Neural progenitor cell (in vitro differentiated cells): ENCODE data around the gene ICAM3.

Experiments
- CTCF ChIP-seq: fragments of 200-600 bp; sonication (generic); IDR thresholded peaks from 2 replicates; pipeline ENCODE4 v1.5.1; 2017; ENCODE audit warnings: antibody characterized with exemption, mild to moderate bottlenecking
- EZH2 ChIP-seq: fragments of 200-600 bp; sonication (generic); IDR thresholded peaks from 2 replicates; pipeline ENCODE4 v1.6.1; 2017; ENCODE audit warnings: antibody characterized with exemption, mild to moderate bottlenecking, moderate library complexity

GRCh38 chr19:10335352-10335985, 4.0 kb downstream of the ICAM3 start:
- TF ChIP-seq CTCF (no peak), EZH2 (no peak)
